NB4 (cell line): ENCODE data around the gene RAB40C.

Experiments used
- CTCF ChIP-seq: IDR thresholded peaks from one replicate; pipeline ENCODE4 v1.5.1; 2012; ENCODE audit warnings: low read depth, low read length
- MAX ChIP-seq: IDR thresholded peaks from 2 replicates; pipeline ENCODE4 v1.6.1; 2011; ENCODE audit warnings: low read depth, low read length
- POLR2A ChIP-seq: IDR thresholded peaks from 2 replicates; pipeline ENCODE4 v1.6.1; 2011; ENCODE audit warnings: mild to moderate bottlenecking; ENCODE audit not compliant: insufficient read length; ENCODE audit errors: extremely low read depth

- no peak for TF ChIP-seq CTCF
- no peak for TF ChIP-seq POLR2A
- no peak for TF ChIP-seq MAX
These were observed 28.0 kb downstream of the RAB40C start for GRCh38 chr16:617855-618254.
